ENCODE data around the gene PDE12.
"Not testable (repeated sequence)": the region's sequence is repeated elsewhere in the genome, so short reads cannot be mapped to it uniquely, and the experiment has no call there.

PDE12 gene

GRCh38 chr3:57605683-57606082 lies 49.6 kb downstream of the PDE12 start:
- Mint-ChIP-seq H3K4me3 (no peak overlapping the region), H3K4me1 (peaks cover 10% of the 10 kb centered on the region), H3K9me3 (peaks cover 16 to 24% of the 10 kb centered on the region in 2 donors), H3K27me3 (no peaks in the 10 kb centered on the region), H3K27ac (no peak overlapping the region)
- DNase-seq: no peak
- no peak for ATAC-seq

- not testable (repeated sequence) for ATAC-seq, H3K27me3 Mint-ChIP-seq, H3K4me3 Mint-ChIP-seq, H3K4me1 Mint-ChIP-seq, DNase-seq, H3K27ac Mint-ChIP-seq
- H3K9me3 Mint-ChIP-seq: peaks cover 18% of the 10 kb centered on the region in 2 donors
These were observed 55.8 kb downstream of the PDE12 start for GRCh38 chr3:57611870-57612269.

- no peaks in the 10 kb centered on the region for H3K4me1 Mint-ChIP-seq
- ATAC-seq (no peak), DNase-seq (no peak)
- no peaks in the 10 kb centered on the region for H3K9me3 Mint-ChIP-seq
- H3K4me3 Mint-ChIP-seq: no peak overlapping the region
- no peaks in the 10 kb centered on the region for H3K27me3 Mint-ChIP-seq
- H3K27ac Mint-ChIP-seq: no peak overlapping the region
These were observed 60.2 kb downstream of the PDE12 start for GRCh38 chr3:57616233-57616632.
